Erythroblast (primary cell): ENCODE data around the gene FCHSD1.

Experiments used
- GATA1 ChIP-seq: IDR thresholded peaks from 2 replicates; pipeline ENCODE4 v1.6.1; 2011; ENCODE audit warnings: low read depth, mild to moderate bottlenecking, control low read depth, low read length, moderate library complexity
- POLR2A ChIP-seq: IDR thresholded peaks from 2 replicates; pipeline ENCODE4 v1.6.1; 2011; ENCODE audit warnings: mild to moderate bottlenecking, low read length

- TF ChIP-seq POLR2A: no peak
- TF ChIP-seq GATA1: no peak
Observed at GRCh38 chr5:141609044-141609443, 42.2 kb downstream of the FCHSD1 start.
